CD4-positive, alpha-beta T cell treated with Interleukin-17A for 1 hour (primary cell): ENCODE measurements around the gene HAP1.

Experiments
- DNase-seq: peaks from one replicate; pipeline ENCODE4 v3.0.0-alpha.2; 2020

Gene HAP1

GRCh38 chr17:41762391-41762790 lies 27.9 kb upstream of the HAP1 start:
- DNase-seq, result no peak

- DNase-seq, result no peak
Measured at GRCh38 chr17:41760878-41761277, 26.4 kb upstream of the HAP1 start.

- no peak for DNase-seq
Measured at GRCh38 chr17:41758601-41759000, 24.2 kb upstream of the HAP1 start.

GRCh38 chr17:41754066-41754465 lies 19.6 kb upstream of the HAP1 start:
- no peak for DNase-seq

- DNase-seq, result no peak
Measured at GRCh38 chr17:41751288-41751687, 16.8 kb upstream of the HAP1 start.

GRCh38 chr17:41750862-41751261 lies 16.4 kb upstream of the HAP1 start:
- no peak for DNase-seq

- DNase-seq, result no peak
Measured at GRCh38 chr17:41748275-41748674, 13.8 kb upstream of the HAP1 start.

- DNase-seq, result no peak
Measured at GRCh38 chr17:41741709-41742108, 7.3 kb upstream of the HAP1 start.

GRCh38 chr17:41740506-41740905 lies 6.1 kb upstream of the HAP1 start:
- DNase-seq, result no peak

- no peak for DNase-seq
Measured at GRCh38 chr17:41739661-41740352, 5.4 kb upstream of the HAP1 start.

GRCh38 chr17:41738801-41739112 lies 4.3 kb upstream of the HAP1 start:
- no peak for DNase-seq

GRCh38 chr17:41738077-41738800 lies 3.8 kb upstream of the HAP1 start:
- peak; percentile 80 for DNase-seq

GRCh38 chr17:41737680-41738023 lies 3.2 kb upstream of the HAP1 start:
- no peak for DNase-seq

- peak; percentile 23 for DNase-seq
Measured at GRCh38 chr17:41736983-41737679, 2.7 kb upstream of the HAP1 start.

GRCh38 chr17:41735744-41736143 lies 1.3 kb upstream of the HAP1 start:
- DNase-seq, result no peak

GRCh38 chr17:41734949-41735313 lies 488 bp upstream of the HAP1 start:
- no peak for DNase-seq

GRCh38 chr17:41733348-41734138 lies 900 bp downstream of the HAP1 start:
- no peak for DNase-seq

GRCh38 chr17:41731836-41732235 lies 2.6 kb downstream of the HAP1 start:
- DNase-seq, result no peak

- DNase-seq, result no peak
Measured at GRCh38 chr17:41730479-41730878, 4.0 kb downstream of the HAP1 start.

- DNase-seq, result no peak
Measured at GRCh38 chr17:41728056-41728455, 6.4 kb downstream of the HAP1 start.

- DNase-seq, result no peak
Measured at GRCh38 chr17:41725134-41725533, 9.3 kb downstream of the HAP1 start.

GRCh38 chr17:41724476-41725050 lies 9.9 kb downstream of the HAP1 start:
- DNase-seq, result no peak

- no peak for DNase-seq
Measured at GRCh38 chr17:41723801-41724475, 10.5 kb downstream of the HAP1 start.
